ACHN (cell line): ENCODE data around the gene PPM1E.
"Not testable (repeated sequence)": the region's sequence is repeated elsewhere in the genome, so short reads cannot be mapped to it uniquely, and the experiment has no call there.

ENCODE experiments used
- DNase-seq: peaks from one replicate; pipeline ENCODE4 v3.0.0-alpha.2; 2015
- in situ Hi-C: cut with HindIII; loops from 2 replicates; pipeline ENCODE4 v1.10.0; 2017; ENCODE audit warnings: low sequenced_read_pairs, low pct_ligation_motif_present, low pct_unique_long_range_greater_than_20kb

The PPM1E gene

GRCh38 chr17:58823051-58823525 is 67.4 kb downstream of the PPM1E start:
- in situ Hi-C loops, result no loop called here

DNA sequence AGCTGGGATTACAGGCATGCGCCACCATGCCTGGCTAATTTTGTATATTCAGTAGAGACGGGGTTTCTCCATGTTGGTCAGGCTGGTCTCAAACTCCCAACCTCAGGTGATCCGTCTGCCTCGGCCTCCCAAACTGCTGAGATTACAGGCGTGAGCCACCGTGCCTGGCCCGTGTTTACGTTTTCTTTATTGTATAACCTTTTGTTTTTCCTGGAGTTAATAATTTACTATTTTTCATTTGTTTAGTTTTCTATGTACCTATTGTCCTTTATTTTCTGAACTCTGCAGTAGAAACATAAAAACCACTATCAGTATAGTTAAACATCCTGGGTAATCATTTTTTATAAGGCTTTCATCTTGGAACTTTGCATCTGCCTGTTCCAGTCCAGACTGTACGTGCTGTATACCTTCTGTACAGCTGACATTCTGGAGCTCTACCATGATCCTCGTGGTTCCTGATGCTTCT is 73.6 kb downstream of the PPM1E start:
- in situ Hi-C loops, result no loop called here
- DNase-seq, result no peak

More at GRCh38 chr17:58823051-58823525, 67.4 kb downstream of the PPM1E start:
- DNase-seq, result no peak

GRCh38 chr17:58831780-58832179 is 76.1 kb downstream of the PPM1E start:
- in situ Hi-C loops, result no loop called here
- DNase-seq, result no peak

GRCh38 chr17:58832514-58832913 is 76.9 kb downstream of the PPM1E start:
- in situ Hi-C loops, result no loop called here

DNA sequence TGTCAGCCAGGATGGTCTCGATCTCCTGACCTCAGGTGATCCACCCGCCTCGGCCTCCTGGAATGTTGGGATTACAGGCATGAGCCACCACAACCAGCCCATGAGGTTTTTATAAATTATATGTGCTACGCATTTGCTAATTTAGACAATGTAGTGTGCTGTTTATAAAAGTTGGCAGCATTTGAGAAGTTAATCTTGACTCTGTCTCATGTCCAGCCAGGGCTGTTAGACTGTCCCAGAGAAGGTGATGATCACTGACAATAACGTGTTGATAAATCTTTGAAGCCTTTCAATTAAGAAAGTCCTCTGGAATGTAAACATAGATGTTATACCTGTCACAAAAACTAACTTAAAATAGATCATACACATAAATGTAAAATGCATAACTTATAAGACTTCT is 82.0 kb downstream of the PPM1E start:
- no peak for DNase-seq
- in situ Hi-C loops, result no loop called here

More at GRCh38 chr17:58832514-58832913, 76.9 kb downstream of the PPM1E start:
- DNase-seq, result no peak

- DNase-seq, result no peak
- in situ Hi-C loops, result no loop called here
Measured at GRCh38 chr17:58840820-58841612, 85.4 kb downstream of the PPM1E start.

DNA sequence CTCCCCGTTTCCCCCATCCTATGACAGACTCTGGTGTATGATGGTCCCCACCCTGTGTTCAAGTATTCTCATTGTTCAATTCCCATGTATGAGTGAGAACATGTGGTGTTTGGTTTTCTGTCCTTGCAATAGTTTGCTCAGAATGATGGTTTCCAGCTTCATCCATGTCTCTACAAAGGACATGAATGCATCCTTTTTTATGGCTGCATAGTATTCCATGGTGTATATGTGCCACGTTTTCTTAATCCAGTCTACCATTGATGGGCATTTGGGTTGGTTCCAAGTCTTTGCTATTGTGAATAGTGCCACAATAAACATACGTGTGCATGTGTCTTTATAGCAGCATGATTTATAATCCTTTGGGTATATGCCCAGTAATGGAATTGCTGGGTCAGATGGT is 90.8 kb downstream of the PPM1E start:
- in situ Hi-C loops, result not testable (repeated sequence)

DNA sequence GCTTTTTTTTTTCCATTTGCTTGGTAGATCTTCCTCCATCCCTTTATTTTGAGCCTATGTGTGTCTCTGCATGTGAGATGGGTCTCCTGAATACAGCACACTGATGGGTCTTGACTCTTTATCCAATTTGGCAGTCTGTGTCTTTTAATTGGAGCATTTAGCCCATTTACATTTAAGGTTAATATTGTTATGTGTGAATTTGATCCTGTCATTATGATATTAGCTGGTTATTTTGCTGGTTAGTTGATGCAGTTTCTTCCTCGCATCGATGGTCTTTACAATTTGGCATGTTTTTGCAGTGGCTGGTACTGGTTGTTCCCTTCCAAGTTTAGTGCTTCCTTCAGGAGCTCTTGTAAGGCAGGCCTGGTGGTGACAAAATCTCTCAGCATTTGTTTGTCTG is 94.5 kb downstream of the PPM1E start:
- DNase-seq, in situ Hi-C loops: not testable (repeated sequence)

More for the DNA sequence above, 90.8 kb downstream of the PPM1E start:
- DNase-seq, result not testable (repeated sequence)

GRCh38 chr17:58865301-58865700 is 109.6 kb downstream of the PPM1E start:
- in situ Hi-C loops, result no loop called here
- no peak for DNase-seq

DNA sequence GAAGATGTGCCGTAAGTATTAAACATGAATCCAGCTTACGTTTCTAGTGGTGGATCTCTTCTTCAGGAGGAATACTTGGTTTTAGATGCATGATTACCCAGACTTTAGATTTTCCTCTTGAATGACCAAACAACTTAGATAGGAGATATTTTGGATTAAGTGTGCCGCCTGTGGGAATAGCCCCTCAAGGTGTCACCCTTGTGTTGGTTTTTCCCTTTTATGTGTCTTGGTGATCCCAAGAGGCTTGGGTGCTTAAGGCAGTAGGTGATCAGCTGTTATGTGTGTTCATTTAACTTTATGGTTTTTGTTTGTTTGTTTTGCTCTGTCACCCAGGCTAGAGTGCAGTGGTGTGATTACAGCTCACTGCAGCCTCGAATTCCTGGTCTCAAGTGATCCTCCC is 115.1 kb downstream of the PPM1E start:
- in situ Hi-C loops, result no loop called here

DNA sequence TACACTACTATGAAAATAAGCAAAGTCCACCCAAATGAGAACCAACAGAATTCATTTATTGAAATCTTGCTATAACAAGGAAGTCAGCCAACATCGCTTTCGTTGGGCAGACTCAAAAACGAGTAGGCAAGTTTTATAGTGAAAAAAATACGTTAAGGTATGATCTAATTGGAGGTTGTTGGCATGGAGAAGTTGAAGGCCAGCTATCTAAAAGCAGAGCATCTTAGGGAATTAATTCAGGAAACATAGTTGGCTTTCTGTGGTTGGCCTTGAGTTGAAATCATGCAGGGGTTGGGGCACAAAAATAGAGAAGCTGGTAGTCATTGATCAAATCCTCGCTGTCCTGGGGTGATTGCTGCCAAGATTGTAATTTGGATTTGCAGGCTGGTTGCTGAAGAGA is 118.3 kb downstream of the PPM1E start:
- in situ Hi-C loops, result no loop called here
- no peak for DNase-seq

More for the DNA sequence above, 115.1 kb downstream of the PPM1E start:
- DNase-seq, result peak; percentile 9

DNA sequence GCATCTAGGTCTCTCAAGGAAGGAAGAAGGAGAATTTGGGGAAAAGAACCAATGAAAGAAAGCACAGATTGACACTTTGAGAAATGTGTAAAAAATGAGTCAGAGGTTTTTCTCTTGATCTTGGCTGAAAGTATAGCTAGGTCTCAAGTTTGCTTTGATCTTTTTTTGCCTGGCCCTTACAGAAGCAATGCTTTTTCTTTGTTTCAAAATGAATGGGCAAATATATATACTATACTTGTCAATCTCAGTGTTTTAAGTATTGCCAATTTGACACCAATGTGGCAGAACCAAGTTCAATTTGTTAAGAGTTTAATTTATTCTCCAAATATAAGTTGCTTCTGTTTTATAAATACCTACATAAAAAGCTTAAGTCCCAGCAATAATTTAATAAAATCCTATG is 119.6 kb downstream of the PPM1E start:
- in situ Hi-C loops, result no loop called here
- DNase-seq, result no peak

DNA sequence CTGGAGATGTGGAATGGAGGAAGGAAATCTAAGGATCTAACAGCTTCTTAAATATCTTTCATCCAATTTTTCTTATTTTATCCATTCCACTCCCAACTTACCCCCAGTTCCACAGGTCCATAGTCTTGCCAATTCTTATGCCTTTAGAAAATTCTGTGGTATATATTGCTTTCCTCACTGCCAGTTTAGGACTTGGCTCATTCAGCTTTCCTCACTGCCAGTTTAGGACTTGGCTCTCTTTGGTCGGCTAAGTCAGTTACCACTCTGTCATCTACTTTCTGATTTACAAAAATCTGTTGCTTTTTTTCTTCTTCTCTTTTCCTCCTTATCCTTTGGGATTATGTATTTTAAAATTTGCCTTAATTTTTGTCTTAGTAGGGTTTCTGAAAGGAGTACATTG is 128.5 kb downstream of the PPM1E start:
- DNase-seq, result no peak
- in situ Hi-C loops, result no loop called here

- DNase-seq, result no peak
- in situ Hi-C loops, result no loop called here
Measured at GRCh38 chr17:58886514-58886913, 130.9 kb downstream of the PPM1E start.

DNA sequence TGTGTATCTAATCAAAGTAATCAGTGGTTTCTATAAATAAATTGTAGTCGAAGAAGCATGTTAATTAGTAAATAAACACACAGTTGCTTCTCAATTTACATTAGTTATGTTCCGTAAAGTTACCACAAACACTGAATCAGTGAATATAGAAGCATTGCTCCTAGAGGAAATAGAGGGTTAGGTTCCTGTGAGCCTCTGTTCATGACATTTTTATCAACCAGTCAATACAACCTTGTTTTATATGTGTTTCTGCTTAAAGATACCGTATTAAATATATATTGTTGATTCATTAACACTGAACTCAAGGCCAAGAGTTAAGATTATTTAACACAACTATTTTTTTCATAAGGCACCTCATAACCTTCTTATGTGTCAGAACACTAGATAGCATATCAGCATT is 134.3 kb downstream of the PPM1E start:
- DNase-seq, result no peak
- in situ Hi-C loops, result no loop called here

DNA sequence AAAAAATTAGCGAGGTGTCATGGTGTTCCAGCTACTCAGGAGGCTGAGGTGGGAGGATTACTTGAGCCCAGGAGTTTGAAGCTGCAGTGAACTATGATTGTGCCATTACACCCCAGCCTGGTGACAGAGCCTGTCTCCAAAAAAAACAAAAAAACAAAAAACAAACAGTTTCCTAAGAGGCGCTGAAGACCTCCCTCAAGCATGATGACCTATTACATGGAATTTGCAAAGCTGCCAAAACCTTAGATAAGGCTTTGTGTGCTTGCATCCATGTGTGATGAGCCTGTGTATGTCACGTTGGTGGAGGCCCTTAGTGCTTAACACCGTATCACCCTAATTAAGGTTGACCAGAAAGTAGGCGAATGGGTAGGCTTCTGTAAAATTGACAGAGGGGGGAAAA is 143.5 kb downstream of the PPM1E start:
- no peak for DNase-seq
- in situ Hi-C loops, result no loop called here

DNA sequence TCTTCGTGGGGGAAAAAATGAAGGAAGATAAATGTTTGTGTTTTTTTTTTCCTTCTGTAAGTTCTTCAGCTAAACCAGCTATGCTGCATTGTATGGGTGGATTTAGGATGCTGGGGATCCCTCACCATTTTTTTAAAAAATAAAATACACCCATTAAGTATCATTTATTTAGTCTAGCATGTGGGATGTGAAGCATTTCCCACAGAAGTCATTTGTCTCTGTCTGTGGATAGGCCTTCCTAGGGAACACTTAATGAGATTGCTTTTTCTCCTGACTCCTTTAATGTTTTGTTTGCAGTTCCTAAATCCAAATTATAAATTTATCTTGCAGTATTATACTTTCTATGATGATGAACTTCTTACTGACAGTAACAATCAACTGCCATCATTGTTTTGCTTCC is 146.7 kb downstream of the PPM1E start:
- in situ Hi-C loops, result no loop called here
- DNase-seq, result no peak

DNA sequence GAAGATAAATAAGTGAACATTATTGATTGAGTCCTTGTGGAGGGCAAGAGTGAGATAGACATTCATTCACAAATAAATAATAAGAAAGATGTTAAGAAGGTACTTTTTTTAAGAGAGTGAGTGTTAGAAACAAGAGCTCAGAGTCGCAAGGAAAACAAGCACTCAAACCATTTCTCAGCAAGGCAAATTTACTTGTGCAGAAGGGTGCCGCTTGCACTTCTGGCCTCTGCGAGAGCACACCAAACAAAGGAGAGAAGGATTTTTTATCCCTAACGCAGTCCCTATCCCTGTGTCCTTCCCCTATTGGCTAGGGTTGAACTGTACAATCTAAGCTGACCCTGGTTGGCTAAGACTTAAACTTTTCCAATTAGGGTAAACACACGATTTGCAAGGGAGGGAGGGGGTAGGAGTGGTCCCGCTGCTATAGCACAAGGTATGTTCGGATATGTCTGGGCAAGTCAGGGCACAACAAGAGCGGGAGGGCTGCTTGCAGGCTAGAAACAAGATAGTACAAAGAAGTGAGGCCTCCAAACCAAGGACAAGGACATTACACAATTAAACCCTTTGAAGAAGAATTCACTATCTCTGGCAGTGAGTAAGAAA is 156.2 kb downstream of the PPM1E start:
- in situ Hi-C loops, result no loop called here
- no peak for DNase-seq

GRCh38 chr17:58913552-58913951 is 157.9 kb downstream of the PPM1E start:
- in situ Hi-C loops, result no loop called here
- DNase-seq, result no peak
